ENCODE data around the gene GP1BA.
A peak's percentile ranks its signal among the peaks of the same experiment; 100 is the strongest.

The GP1BA gene

GRCh38 chr17:4908711-4909496 is 23.2 kb upstream of the GP1BA start (continued):
- TF ChIP-seq ZNF692 (tag by site-specific recombination; IDR thresholded peaks at IDR 0.05), result 0 out of 2 replicates have a peak, but pooled peaks have one; percentile 23
- TF ChIP-seq OSR2 (tag by site-specific recombination; IDR thresholded peaks at IDR 0.05), result peak; percentile 21; the same call in 1 of the 2 replicates
- peak; percentile 63 for TF ChIP-seq ZNF341 (tag by site-specific recombination; IDR thresholded peaks at IDR 0.05; ENCODE audit: low read depth)
- no peak for TF ChIP-seq ZNF792 (tag by site-specific recombination; IDR thresholded peaks at IDR 0.05)
- no peak for TF ChIP-seq ZNF223 (tag by site-specific recombination; IDR thresholded peaks at IDR 0.05)
- no peak for TF ChIP-seq ZNF133 (tag by site-specific recombination; IDR thresholded peaks at IDR 0.05)
- no peak for TF ChIP-seq ZNF280D (tag by site-specific recombination; IDR thresholded peaks at IDR 0.05)
- TF ChIP-seq KLF9 (tag by site-specific recombination; IDR thresholded peaks at IDR 0.05; ENCODE audit: low read depth), result no peak
- TF ChIP-seq FEZF1 (tag by site-specific recombination; IDR thresholded peaks at IDR 0.05), result 0 out of 2 replicates have a peak, but pooled peaks have one; percentile 14
- no peak for TF ChIP-seq ZNF513 (tag by site-specific recombination; IDR thresholded peaks at IDR 0.05)
- TF ChIP-seq ZNF292 (tag by site-specific recombination; IDR thresholded peaks at IDR 0.05; ENCODE audit: borderline replicate concordance, low read depth), result no peak
- TF ChIP-seq ZNF776 (tag by site-specific recombination; IDR thresholded peaks at IDR 0.05; ENCODE audit: borderline replicate concordance), result 0 out of 2 replicates have a peak, but pooled peaks have one; percentile 64
- 0 out of 2 replicates have a peak, but pooled peaks have one; percentile 41 for TF ChIP-seq ZNF645 (tag by site-specific recombination; IDR thresholded peaks at IDR 0.05)
- peak; percentile 40; the same call in 1 of the 2 replicates for TF ChIP-seq KLF1 (tag by site-specific recombination; IDR thresholded peaks at IDR 0.05)
- peak; percentile 55 for TF ChIP-seq ZNF335 (tag by site-specific recombination; conservative IDR thresholded peaks at IDR 0.05)
- TF ChIP-seq ZNF518A (tag by site-specific recombination; conservative IDR thresholded peaks at IDR 0.05; ENCODE audit: low read depth), result no peak
- peak; percentile 76 for TF ChIP-seq ZBTB17 (tag by site-specific recombination; IDR thresholded peaks at IDR 0.05)
- TF ChIP-seq ZNF10 (tag by site-specific recombination; IDR thresholded peaks at IDR 0.05), result no peak
- TF ChIP-seq ZSCAN16 (tag by site-specific recombination; IDR thresholded peaks at IDR 0.05), result 0 out of 2 replicates have a peak, but pooled peaks have one; percentile 27
- TF ChIP-seq ZNF23 (tag by site-specific recombination; IDR thresholded peaks at IDR 0.05; ENCODE audit: borderline replicate concordance), result 0 out of 2 replicates have a peak, but pooled peaks have one; percentile 24
- TF ChIP-seq SCRT2 (tag by site-specific recombination; IDR thresholded peaks at IDR 0.05), result peak; percentile 74
- peak; percentile 48; the same call in 1 of the 2 replicates for TF ChIP-seq ZNF501 (tag by site-specific recombination; IDR thresholded peaks at IDR 0.05)
- TF ChIP-seq ZBTB10 (tag by site-specific recombination; IDR thresholded peaks at IDR 0.05), result peak; percentile 33; the same call in 1 of the 2 replicates

Data from HEK293 (cell line).